Peyer's patch (tissue), 4 donors: ENCODE measurements around the gene EXD2. TPM values are rescaled to one million over a fixed set of nuclear protein-coding genes. Genes with fewer than 3 reads are reported as not detected.
"Not testable (repeated sequence)": the region's sequence is repeated elsewhere in the genome, so short reads cannot be mapped to it uniquely, and the experiment has no call there.

Source experiments
- DNase-seq, 3 donors: peaks; one replicate each; pipeline ENCODE4 v3.0.0-alpha.2; 2017 to 2019
- H3K27ac ChIP-seq, 4 donors: fragments of 200-600 bp; sonication (generic); one replicate each; pipeline ENCODE4 v1.5.1; 2016 to 2019
- H3K27me3 ChIP-seq, 2 donors: fragments of 200-600 bp; sonication (generic); one replicate each; pipeline ENCODE4 v1.5.1; 2019
- H3K36me3 ChIP-seq, 3 donors: fragments of 200-600 bp; sonication (generic); one replicate each; pipeline ENCODE4 v1.5.1; 2016 to 2019
- H3K4me1 ChIP-seq, 4 donors: fragments of 200-600 bp; sonication (generic); one replicate each; pipeline ENCODE4 v1.5.1; 2016 to 2019
- H3K4me3 ChIP-seq, 4 donors: fragments of 200-600 bp; sonication (generic); 1 replicate in 3 of 4; 2 replicates in 1 of 4; pipeline ENCODE4 v1.5.1; 2016 to 2019; ENCODE audit warnings: mild to moderate bottlenecking in 1 of 4
- H3K9me3 ChIP-seq, 4 donors: fragments of 200-600 bp; sonication (generic); one replicate each; pipeline ENCODE4 v1.5.1; 2016 to 2019; ENCODE audit warnings: mild to moderate bottlenecking in 1 of 4
- POLR2A ChIP-seq, 2 donors: fragments of 450-650 bp; IDR thresholded peaks; one replicate each; pipeline ENCODE4 v1.5.1; 2017; ENCODE audit warnings: antibody characterized with exemption in 2 of 2, mild to moderate bottlenecking in 2 of 2, moderate library complexity in 2 of 2
- total RNA-seq, 4 donors: library from RNA; depleted of rRNA; stranded (reverse); fragments of >200 nt; gene quantifications; one replicate each; pipeline ENCODE4 v1.1.0, GENCODE V29; 2016
- TF ChIP-seq, protein P1 (sequence below), 6 experiments: fragments of 450-650 bp in 4 of 6; fragments of 200-600 bp in 2 of 6; sonication (generic) in 1 of 6; IDR thresholded peaks; one replicate each; pipeline ENCODE4 v1.5.1; 2017 to 2019; ENCODE audit warnings: antibody characterized with exemption in 6 of 6, mild to moderate bottlenecking in 3 of 6, moderate library complexity in 1 of 6

EXD2 gene
- total RNA-seq, 4 donors from 2014 or later = 12.1 to 19.2 (median 15.2) TPM

GRCh38 chr14:69156224-69156623 lies 35.1 kb upstream of the EXD2 start:
- Histone ChIP-seq H3K27me3 (no peaks in the 10 kb centered on the region), H3K27ac (no peak overlapping the region), H3K9me3 (no peaks in the 10 kb centered on the region), H3K4me1 (peaks cover 0 to 6% (median 0%) of the 10 kb centered on the region in 4 donors), H3K4me3 (no peak overlapping the region), H3K36me3 (no peaks in the 10 kb centered on the region)
- no peak for DNase-seq
- TF ChIP-seq, protein P1, sequence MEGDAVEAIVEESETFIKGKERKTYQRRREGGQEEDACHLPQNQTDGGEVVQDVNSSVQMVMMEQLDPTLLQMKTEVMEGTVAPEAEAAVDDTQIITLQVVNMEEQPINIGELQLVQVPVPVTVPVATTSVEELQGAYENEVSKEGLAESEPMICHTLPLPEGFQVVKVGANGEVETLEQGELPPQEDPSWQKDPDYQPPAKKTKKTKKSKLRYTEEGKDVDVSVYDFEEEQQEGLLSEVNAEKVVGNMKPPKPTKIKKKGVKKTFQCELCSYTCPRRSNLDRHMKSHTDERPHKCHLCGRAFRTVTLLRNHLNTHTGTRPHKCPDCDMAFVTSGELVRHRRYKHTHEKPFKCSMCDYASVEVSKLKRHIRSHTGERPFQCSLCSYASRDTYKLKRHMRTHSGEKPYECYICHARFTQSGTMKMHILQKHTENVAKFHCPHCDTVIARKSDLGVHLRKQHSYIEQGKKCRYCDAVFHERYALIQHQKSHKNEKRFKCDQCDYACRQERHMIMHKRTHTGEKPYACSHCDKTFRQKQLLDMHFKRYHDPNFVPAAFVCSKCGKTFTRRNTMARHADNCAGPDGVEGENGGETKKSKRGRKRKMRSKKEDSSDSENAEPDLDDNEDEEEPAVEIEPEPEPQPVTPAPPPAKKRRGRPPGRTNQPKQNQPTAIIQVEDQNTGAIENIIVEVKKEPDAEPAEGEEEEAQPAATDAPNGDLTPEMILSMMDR (IDR thresholded peaks at IDR 0.05) = no peak
- no peak for TF ChIP-seq POLR2A (IDR thresholded peaks at IDR 0.05)

GRCh38 chr14:69161590-69161989 lies 29.7 kb upstream of the EXD2 start:
- DNase-seq = no peak
- TF ChIP-seq, protein P1 (IDR thresholded peaks at IDR 0.05) = no peak
- no peak for TF ChIP-seq POLR2A (IDR thresholded peaks at IDR 0.05)
- no peaks in the 10 kb centered on the region for H3K27me3 ChIP-seq

GRCh38 chr14:69165787-69166186 lies 25.5 kb upstream of the EXD2 start:
- not testable (repeated sequence) for H3K9me3 ChIP-seq, H3K4me1 ChIP-seq, DNase-seq, H3K27me3 ChIP-seq, H3K4me3 ChIP-seq, H3K36me3 ChIP-seq, H3K27ac ChIP-seq

More at GRCh38 chr14:69161590-69161989, 29.7 kb upstream of the EXD2 start:
- Histone ChIP-seq H3K27ac (no peak overlapping the region), H3K4me3 (no peak overlapping the region), H3K9me3 (no peaks in the 10 kb centered on the region), H3K36me3 (no peaks in the 10 kb centered on the region), H3K4me1 (no peaks in the 10 kb centered on the region)

GRCh38 chr14:69170839-69171238 lies 20.5 kb upstream of the EXD2 start:
- H3K36me3 ChIP-seq = no peaks in the 10 kb centered on the region
- H3K27ac ChIP-seq = no peak overlapping the region
- no peak overlapping the region for H3K4me3 ChIP-seq
- no peaks in the 10 kb centered on the region for H3K9me3 ChIP-seq
- no peaks in the 10 kb centered on the region for H3K4me1 ChIP-seq
- TF ChIP-seq POLR2A (IDR thresholded peaks at IDR 0.05) = no peak
- TF ChIP-seq, protein P1 (IDR thresholded peaks at IDR 0.05) = no peak
- no peak for DNase-seq
- no peaks in the 10 kb centered on the region for H3K27me3 ChIP-seq

DNA sequence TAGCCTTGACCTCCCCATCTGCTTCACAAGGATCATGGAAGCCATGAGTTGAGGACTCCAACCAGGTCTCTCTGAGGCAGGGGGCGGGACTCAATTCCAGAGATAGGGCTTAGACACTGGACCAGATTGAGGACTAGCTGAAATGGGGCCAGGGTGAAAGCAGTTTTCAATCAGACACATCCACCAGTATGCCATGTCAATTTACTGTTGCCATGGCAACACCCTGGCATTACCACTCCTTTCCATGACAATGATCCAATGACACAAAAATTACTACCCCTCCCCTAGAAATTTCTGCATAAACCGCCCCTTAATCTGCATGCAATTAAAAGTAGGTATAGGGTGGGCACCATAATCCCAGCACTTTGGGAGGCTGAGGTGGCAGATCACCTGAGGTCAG lies 19.7 kb upstream of the EXD2 start:
- no peak overlapping the region for H3K4me3 ChIP-seq
- H3K4me1 ChIP-seq = no peaks in the 10 kb centered on the region
- H3K27me3 ChIP-seq = no peaks in the 10 kb centered on the region
- no peak overlapping the region for H3K27ac ChIP-seq
- TF ChIP-seq POLR2A (IDR thresholded peaks at IDR 0.05) = no peak
- TF ChIP-seq, protein P1 (IDR thresholded peaks at IDR 0.05) = no peak
- no peak for DNase-seq
- no peaks in the 10 kb centered on the region for H3K36me3 ChIP-seq
- H3K9me3 ChIP-seq = no peaks in the 10 kb centered on the region

- no peaks in the 10 kb centered on the region for H3K36me3 ChIP-seq
- no peaks in the 10 kb centered on the region for H3K4me1 ChIP-seq
- H3K27ac ChIP-seq = no peak overlapping the region
- H3K27me3 ChIP-seq = no peaks in the 10 kb centered on the region
- TF ChIP-seq, protein P1 (IDR thresholded peaks at IDR 0.05) = no peak
- no peak for TF ChIP-seq POLR2A (IDR thresholded peaks at IDR 0.05)
- H3K4me3 ChIP-seq = no peak overlapping the region
- DNase-seq = no peak
- H3K9me3 ChIP-seq = no peaks in the 10 kb centered on the region
Measured at GRCh38 chr14:69175130-69175529, 16.2 kb upstream of the EXD2 start.
